GM18498 (cell line): ENCODE data around the gene PHF21A.

ENCODE experiments used
- ATAC-seq: cut with Tn5 transposase; IDR thresholded peaks from one replicate; pipeline ENCODE4 v1.9.1; 2021; ENCODE audit warnings: mild to moderate bottlenecking, moderate library complexity; ENCODE audit not compliant: unreplicated experiment

Gene PHF21A

DNA sequence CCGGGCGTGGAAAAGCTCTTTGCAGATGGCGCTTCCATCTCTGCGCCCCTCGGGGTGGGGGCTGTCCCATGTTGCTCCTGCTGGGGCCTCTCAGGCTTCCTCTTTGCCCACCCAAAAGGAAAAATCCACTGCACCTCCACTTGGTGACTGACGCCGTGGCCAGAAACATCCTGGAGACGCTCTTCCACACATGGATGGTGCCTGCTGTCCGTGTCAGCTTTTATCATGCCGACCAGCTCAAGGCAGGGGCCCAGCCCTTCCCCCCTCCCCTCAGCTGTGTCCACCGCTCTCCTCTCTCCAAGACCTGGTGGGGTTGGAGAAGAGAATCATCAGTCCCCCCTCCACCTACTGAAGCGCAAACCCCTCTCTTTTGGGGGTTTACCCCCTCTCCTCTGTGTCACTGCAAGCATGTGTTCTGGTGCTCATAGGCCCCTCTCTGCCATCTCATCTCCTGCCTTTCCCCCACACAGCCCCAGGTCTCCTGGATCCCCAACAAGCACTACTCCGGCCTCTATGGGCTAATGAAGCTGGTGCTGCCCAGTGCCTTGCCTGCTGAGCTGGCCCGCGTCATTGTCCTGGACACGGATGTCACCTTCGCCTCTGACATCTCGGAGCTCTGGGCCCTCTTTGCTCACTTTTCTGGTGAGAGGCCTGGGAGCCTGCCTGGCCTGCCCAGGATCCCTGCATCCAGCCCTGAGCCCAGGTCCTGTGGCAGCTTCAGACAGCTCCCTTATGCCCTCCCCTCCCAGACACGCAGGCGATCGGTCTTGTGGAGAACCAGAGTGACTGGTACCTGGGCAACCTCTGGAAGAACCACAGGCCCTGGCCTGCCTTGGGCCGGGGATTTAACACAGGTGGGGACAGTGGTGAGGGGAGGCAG lies 197.0 kb downstream of the PHF21A start:
- no peak for ATAC-seq

DNA sequence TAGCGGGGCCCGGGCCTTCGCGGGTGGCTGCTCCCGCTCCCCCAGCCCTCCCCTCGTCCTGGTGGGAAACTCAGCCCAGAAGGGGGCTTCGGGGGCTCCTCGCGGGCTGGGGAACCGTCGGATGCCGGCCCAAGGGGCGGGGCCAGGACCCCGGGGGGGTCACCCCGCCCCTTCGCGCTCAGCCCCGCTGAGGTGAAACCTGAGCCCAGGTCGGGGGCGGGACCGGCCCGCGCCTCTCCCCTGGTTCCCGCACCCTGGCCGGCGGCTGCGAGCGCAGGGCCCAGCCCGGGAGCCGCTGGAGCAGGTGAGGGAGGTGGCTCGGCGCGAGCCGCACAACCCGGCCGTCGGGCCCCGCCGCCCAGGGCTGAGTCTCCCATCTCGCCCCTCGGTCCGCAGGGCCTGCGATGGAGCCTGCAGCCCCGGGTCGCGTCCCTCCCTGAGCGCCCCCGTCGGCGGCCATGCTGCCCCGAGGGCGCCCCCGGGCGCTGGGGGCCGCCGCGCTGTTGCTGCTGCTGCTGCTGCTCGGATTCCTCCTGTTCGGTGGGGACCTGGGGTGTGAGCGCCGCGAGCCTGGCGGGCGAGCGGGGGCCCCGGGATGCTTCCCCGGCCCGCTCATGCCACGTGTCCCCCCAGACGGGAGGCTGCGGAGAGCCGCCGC lies 198.7 kb downstream of the PHF21A start, which contains the start of gene LARGE2:
TSS of gene LARGE2 (plus strand) at position 232 of the 658 bp plus-strand sequence. CDS start at position 459, 227 bp downstream.
- ATAC-seq: no peak

DNA sequence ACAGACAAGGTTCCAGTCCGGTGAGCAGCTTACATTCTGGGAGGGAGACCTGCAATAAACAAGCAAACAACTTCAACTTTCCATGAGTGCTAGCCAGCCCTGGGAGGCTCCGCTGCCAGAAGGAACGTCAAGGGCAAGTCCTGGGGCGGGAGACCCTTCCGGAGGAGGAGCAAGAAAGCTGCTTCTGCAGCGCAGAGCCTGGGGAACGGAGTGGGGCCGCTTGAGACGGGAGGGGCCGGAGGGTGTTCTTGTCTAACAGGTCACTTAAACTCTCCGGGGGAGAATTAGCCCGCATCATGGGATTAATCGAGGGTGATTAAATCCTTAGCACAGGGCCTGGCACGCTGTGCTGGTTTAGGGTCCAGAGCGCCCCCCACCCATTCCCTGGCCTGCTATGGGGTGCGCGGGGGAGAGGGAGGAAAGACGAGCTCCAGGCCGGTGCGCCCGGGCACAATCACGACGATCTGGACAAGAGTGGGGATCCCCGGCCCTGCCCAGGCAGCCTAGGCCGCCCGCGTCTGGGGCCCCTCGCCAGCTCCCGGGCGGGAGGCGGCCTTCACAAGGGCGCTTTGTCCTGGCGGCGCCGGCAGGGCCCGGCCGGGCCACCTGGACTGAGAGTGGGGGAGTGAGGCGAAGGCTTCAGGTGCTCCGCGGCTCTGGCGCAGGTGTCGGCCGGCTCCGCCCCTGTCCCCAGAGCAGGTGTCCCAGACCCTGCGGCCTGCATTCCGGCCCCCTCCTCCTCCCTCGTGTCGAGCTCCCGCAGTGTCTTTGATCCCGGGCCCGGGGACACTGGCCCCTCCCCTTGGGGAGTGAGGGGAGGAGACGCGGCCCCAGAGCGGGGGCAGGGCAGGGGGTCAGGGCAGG lies 199.5 kb downstream of the PHF21A start:
- no peak for ATAC-seq

DNA sequence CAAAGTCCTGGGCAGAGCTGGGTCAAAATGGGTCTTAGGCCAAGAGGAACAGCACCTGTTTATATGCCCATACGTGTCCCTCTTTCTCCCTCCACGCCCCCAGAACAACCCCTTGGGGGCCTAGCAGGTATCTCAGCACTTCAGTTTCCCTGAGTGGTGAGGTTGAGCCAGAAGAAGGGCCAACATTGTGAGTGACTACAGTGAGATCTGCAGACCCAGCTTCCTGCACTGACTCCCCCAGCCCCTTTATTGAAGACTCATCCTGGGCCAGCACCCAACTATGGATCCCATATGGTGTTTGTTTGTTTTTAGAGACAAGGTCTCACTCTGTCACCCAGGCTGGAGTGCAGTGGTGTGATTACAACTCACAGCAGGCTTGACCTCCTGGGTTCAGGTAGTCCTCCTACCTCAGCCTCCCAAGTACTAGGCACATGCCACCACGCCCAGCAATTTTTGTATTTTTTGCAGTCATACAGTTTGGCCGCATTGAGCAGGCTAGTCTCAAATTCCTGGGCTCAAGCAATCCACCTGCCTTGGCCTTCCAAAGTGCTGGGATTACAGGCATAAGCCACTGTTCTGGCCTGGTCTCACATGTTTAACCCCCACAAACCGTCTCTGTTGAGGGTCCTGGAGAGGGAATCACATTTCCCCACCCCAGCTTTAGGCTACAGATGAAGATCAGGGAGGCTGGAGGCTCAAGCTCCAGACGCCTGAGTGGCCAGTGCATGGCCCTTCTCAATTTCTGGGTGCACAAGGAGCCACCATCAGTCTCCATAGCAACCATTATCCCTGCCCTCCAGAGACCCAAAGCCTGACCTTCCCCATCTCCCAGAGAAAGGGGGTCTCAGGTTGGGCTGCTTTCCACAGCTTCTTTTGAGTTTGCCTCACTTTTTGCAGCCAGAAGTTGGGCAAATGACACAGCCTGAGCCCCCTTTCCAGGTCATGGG lies 200.4 kb downstream of the PHF21A start:
- ATAC-seq: no peak

DNA sequence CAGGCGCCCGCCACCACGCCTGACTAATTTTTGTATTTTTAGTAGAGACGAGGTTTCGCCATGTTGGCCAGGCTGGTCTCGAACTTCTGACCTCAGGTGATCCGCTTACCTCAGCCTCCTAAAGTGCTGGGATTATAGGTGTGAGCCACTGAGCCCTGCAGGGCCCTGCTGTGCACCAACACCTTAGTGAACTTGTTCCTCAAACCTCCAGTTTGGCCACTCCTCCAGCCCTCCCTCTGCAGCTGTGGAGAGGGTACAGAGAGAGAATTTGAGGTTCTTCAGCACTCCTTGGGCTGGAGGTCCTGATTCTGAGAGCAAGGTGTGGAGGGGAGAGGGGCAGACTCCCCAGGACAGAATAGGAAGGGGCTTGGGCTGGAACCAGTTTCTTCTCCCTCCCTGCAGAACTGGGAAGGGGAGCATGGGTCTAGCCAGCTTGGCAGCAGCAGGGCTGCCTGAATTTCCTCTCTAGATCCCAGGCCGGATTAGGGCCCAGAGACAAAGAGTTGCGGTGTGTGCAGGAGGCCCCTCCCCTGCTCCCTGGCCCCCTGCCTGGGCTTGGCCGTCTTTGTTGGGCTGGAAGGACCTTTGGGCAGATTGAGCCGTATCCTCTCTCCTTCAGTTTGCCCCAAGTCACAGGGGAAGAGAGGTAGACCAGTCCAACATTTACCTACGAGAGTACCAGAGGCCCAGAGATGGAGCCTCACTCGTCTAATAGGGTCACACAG lies 201.3 kb downstream of the PHF21A start:
- ATAC-seq: no peak

DNA sequence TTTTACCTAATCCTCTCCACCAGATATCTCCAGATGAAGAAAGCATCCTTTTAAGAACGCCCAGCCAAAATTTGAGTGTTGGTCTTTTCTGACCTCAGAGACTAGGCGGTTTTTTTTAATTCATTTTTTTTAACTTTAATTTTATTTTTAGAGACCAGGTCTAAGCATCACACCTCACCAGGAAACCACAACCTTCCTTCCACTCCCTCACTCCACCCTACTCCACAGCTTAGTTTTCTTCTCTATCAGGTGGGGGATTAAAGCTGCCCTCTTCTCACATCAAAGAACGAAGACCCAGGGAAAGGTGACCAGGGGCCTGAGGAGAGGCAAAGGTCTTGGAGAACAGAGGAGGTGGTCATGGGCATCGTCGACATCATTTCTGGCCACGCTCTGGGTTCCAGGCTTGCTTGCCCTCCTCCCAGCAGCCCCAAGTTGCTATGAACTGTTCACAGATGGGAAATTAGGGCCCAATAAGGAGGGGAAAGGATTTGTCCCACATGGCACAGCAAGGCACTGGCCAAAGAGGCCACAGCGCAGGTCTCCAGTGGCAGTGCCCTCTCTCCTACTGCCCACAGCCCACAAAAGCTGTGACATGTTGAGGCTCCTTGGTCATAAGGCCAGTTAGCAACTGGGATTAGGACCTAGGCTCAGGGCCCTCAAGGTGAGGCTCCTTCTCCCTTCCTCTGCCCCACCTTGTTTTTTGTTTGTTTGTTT lies 202.1 kb downstream of the PHF21A start:
- ATAC-seq: no peak

DNA sequence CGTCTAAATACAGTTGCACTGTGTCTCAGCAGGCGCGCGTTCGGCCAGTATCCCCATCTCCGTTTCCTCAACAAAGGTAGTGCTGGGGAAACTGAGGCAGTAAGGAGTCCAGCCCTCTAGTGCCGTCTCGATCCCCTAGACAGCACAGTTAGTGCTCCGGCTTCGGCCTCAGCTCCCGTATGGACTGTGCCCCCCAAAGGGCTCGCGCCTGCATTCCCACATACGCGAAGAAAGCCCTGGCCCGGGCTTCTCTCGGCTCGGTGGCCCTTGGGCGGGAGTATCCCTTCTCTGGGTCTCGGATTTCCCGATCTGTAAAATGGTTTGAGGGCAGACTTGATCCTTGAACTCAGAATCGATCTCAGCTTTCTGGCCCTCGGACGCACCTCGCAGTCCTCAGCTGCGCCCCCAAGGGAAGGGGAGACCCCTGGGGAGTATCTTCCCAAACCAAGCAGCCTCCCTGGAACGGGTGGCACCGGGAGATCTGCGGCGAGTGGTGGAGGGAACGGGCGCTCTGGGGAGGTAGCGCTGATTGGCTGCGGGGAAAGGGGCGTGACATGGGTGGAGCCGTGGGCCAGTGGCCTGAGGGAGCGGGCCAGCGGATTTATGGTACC lies 202.8 kb downstream of the PHF21A start:
- peak; percentile 39 for ATAC-seq

DNA sequence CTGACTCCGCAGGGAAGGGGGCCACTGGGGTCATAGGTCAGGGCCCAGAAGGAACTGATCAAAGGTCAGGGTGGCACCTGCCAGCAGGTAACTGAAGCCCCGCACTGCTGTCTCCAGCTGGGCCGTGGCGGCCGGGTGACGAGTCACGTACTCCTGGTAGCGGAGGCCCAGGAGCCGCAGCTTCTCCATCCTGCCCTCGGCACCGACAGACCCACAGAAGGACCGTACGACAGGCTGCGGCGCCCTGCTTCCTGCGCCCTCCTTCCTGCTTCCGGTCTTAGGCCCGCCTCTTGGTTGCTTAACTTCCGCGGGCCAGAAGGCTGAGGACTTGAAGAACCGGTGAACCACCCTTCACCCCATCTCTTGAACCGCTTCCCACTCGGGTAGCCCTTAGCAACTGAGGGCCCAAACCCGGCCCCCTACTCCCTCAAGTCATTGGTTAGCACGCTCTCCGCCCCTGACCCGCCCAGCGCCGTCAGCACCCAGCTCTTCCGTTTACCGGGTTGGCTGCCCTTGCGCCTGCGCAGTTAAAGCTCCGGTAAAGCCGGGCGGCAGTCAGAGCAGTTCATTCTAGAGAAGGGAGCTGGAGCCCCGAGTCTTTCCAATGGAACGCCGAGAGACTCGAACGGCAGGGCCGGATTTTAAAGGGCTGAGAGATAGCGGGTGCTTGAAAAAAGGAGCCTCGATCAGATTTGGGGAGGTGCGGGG lies 203.5 kb downstream of the PHF21A start, which contains the start of gene PEX16:
TSS of gene PEX16 (minus strand) at position 255 of the 708 bp plus-strand sequence. CDS start at position 189, 66 bp downstream.
- ATAC-seq: peak; percentile 91

DNA sequence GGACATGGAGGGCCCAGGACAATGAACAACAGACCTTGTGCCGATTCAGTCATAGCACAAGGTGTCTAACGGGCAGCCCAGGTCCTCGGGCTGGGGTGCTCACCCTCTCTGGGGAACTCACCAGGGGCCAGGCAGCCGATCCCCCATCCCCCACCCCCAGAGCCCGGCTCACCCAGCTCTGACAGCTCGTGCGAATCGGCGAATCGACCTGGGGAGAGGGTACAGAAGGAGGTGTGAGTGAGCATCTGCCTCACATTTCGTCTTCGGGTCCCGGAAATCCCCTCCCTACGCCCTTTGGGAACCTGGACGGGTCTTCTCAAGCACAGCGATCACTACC lies 204.0 kb downstream of the PHF21A start:
- ATAC-seq: peak; percentile 3

DNA sequence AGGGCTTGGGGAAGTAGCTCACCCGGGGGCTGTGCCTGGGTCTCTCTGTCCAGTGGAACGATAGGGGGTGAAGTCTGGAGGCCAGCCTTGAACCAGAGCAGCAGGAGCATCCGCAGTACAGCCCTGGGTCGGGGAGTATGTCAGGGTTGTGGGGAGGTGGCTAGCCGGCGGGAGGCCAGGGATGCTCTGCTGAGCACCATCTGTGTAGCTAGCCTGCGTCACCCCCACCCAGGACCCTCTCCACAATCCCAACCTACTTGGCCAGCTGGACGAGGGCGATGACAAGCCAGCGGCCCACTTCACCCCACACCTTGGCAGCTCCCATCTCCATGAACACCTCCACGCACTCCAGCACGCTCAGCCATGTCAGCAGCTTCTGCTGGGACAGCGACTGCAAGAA lies 205.8 kb downstream of the PHF21A start:
- ATAC-seq: no peak

DNA sequence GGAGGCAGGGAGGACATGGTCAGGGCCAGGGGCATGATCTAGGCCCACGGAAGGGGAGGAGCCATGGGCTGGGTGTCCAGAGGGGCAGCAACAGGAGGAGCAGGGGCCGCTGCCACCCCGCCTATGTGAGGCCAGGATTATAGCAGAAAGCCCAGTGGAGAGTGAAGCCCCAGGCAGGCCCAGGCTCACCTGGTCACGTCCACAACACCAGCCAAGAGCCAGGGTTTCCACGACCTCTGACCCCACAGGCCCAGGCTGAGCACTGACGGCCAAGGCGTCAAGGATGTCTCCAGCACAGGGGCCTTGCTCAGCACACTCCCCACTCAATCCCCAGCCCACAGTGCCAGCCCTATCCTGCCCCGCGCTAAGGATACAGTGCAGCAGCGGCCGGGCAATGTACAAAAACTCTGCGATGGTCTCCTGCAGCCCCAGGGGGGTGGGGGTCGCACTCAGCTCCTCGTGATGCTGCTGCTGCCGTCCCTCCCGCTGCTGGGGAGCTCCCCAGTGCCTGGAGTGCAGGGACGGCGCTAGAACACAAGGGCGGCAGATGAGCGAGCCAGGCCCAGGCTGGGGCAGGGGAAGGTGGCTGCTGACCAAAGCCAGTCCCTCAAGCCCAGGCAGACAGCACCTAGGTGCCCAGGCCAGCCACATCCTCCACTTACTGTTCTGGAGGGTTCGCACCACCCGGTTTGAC lies 207.2 kb downstream of the PHF21A start:
- no peak for ATAC-seq

DNA sequence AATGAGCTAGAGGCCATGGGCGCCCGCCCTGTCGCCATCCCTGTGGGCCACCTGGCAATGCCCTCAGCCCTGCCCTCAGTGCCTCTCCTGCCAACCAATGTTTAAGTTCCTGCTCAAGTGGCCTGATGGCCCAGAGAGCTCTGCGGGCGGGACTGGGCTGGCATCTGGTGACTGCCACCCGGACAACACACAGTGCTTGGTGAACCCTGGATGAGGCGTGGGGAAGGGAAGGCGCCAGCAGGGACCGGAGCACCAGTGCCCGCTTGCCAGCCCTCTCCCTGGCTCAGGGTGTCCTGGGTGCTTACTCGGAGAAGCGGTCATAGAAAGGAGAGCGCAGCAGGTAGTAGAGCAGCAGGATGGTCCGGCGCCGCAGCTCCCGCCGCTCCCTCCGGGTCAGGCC lies 207.7 kb downstream of the PHF21A start:
- ATAC-seq: no peak

DNA sequence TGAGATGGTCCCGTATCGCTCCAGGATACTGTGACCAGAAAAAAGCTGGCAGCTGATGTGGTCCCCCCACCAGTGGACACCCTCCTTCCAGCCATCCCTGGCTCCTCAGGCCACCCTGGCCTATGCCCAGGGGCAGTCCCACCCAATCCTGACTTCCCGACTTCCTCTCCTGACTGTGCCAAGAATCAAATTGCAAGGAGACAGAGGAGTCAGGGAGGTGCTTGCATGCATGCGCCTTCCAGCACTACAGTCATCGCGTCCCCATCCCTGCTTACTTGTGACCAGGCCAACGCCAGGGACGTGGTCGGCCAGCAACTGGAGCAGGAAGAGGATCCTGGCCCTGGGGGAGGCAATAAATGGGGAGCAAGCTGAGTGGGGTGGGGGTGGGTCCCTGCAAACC lies 210.6 kb downstream of the PHF21A start:
- ATAC-seq: no peak

DNA sequence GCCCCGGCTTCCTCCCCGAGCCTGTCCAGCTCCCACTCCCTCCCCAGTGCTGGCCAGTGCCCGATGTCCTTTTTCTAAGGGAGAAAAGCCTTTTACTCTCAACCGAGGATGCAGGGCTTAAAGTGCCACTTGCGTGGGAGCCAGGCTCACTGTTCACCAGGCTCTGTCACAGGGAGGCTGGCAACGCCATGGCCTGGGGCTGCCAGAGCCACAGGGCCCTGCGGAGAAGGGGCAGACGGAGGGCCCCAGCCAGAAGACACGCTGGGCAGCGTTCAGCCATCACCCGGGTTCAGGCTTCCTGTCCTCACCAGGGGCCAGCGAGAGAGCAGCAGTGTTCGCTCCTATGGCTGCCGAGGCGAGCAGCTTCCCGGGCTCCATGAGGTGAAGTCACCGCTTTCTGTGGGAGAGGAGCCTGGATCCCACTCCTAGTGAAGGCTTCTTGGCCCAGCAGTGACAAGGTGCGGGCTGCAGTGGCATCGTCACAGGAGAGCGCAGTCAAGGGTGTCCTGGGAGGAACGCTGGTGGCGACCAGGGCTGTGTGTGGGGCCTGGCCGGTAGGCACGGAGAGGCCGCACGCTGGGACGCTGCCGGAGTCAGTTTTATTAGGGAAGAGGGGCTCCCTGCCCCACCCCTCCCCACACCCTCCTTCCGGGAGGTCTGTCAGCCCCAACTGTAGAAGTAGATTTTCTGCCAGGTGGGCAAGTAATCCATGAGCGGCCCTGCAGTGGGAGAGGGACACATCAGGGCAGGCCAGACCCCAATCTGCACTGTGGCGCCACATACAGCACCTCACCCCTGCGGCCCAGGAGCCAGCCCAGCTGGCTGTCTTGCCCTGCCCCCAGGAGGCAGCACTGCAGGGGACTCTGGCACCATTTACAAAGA lies 211.4 kb downstream of the PHF21A start:
- ATAC-seq: no peak

DNA sequence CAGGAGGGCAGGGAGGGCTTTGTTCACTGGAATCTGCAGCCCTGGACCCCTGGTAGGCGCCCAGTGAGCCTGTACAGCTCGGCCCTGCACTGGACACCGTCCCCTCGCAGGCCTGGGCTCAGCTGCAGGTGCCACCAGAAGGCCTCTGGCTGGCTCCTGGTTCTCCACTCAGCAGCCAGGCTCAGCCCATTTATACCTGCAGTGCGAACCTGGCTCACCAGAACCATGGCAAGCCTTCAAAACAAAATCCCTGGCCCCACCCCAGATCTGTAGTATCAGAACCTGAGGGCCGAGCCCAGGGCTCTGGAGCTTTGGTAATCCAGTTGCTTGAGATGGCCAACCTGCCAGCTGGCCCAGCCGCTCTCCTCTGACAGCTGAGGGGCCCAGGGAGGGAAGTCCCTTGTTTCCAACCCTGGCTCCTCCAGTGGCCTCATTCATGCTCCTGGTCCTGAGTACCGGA lies 213.3 kb downstream of the PHF21A start:
- no peak for ATAC-seq

DNA sequence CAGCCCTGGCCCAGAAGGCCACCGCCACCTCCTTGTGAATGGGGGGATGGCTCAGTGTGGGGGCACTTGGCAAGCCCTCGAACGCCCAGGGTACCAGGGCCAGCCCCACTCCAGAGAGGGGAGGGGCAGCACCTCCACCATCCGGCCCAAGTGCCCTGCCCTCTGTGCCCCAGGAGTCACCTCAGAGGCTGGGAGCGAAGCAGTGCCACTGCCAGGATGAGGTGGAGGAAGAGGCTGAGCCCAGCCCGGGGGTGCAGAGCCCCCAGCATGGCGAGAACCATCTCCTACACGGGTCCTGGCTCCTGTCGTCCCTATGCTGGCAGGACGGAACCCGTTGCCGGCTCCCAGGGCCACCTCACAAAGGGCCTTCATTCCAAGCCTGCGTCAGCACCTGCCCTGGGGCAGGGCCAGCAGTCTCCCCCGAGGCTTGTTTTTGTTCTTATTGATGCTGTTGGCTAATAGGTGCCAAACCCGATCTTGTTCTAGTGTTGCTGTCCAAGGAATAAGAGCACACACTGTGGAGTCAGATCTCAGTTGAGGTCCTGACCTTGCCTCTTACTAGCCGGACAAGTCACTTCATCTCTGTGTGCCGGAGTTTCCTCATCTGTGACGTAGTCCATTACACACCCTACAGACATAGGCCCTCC lies 214.2 kb downstream of the PHF21A start, which contains the start of gene FREY1:
TSS of gene FREY1 (minus strand) at position 307 of the 647 bp plus-strand sequence. CDS start at position 281, 26 bp downstream.
- no peak for ATAC-seq
